Tracheal epithelial cell (primary cell): Measurements from ENCODE around the gene EIF3C. TPM values are rescaled to one million over a fixed set of nuclear protein-coding genes. Genes with fewer than 3 reads are reported as not detected.

Experiments used
- total RNA-seq: library from RNA; depleted of rRNA; stranded (reverse); fragments of >200 nt; gene quantifications from 2 replicates; pipeline ENCODE4 v1.2.1, GENCODE V29; 2014

Gene EIF3C, protein sequence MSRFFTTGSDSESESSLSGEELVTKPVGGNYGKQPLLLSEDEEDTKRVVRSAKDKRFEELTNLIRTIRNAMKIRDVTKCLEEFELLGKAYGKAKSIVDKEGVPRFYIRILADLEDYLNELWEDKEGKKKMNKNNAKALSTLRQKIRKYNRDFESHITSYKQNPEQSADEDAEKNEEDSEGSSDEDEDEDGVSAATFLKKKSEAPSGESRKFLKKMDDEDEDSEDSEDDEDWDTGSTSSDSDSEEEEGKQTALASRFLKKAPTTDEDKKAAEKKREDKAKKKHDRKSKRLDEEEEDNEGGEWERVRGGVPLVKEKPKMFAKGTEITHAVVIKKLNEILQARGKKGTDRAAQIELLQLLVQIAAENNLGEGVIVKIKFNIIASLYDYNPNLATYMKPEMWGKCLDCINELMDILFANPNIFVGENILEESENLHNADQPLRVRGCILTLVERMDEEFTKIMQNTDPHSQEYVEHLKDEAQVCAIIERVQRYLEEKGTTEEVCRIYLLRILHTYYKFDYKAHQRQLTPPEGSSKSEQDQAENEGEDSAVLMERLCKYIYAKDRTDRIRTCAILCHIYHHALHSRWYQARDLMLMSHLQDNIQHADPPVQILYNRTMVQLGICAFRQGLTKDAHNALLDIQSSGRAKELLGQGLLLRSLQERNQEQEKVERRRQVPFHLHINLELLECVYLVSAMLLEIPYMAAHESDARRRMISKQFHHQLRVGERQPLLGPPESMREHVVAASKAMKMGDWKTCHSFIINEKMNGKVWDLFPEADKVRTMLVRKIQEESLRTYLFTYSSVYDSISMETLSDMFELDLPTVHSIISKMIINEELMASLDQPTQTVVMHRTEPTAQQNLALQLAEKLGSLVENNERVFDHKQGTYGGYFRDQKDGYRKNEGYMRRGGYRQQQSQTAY
- 121 and 396 TPM in 2 replicates for total RNA-seq

DNA sequence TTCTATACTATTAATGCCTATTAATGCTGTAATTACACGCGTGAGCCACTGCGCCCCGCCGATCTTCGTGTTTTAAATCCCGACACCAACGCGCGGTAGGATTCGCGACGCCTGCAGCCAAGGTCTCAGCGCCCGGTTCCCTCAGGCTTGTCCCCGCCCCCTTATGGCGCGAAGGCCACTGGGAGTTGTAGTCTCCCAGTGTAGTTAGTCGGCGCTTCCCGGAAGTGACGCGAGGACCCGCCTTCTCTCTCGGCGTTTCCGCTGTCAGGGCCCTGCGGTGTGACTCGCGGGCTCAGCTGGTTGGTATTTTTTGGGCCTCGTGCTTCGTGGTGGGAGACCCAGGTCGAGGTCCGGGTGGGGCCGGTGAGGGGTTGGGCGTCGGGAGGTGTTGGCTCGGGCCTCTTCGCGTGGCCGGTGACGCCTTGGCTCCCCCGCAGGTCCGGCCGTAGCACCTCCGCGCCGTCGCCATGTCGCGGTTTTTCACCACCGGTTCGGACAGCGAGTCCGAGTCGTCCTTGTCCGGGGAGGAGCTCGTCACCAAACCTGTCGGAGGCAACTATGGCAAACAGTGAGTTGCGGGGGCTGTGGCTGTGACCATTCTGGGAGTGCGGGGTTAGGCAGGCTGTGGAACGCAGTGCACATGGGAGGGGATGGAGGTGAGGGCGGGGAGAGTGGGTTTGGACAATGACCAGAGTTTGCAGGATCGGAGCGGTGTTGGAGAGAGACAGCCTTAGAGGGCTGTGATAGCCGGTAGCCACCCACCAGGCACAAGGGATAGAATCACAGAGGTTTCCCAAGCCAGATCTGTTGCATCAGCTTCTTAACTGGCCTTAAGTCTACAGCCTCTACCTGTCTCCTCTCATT lies at the start of gene EIF3C:
Gene EIF3C, plus strand, starts transcription at position 245 of the 864 bp plus-strand sequence. Its CDS starts 223 bp downstream, at position 468.

GRCh38 chr16:28751487-28751886 lies 40.2 kb downstream of the EIF3C start, which contains the start of gene NPIPB9:
Gene NPIPB9, plus strand, starts transcription at chr16:28751787.

Other genes starting within 250 kb of the EIF3C start
- not detected in 2 replicates for gene NPIPB7, start 239.1 kb upstream of the EIF3C start, total RNA-seq
- 13.7 and 15.1 TPM in 2 replicates for gene CLN3, start 219.4 kb upstream of the EIF3C start, total RNA-seq
- gene APOBR, start 216.8 kb upstream of the EIF3C start, total RNA-seq: under 0.01 TPM in 1 of 2 replicates, not detected in the other
- not detected in 2 replicates for gene IL27, start 204.6 kb upstream of the EIF3C start, total RNA-seq
- gene NUPR1, start 172.5 kb upstream of the EIF3C start, total RNA-seq: 19.0 and 44.1 TPM in 2 replicates
- gene SGF29, start 157.5 kb upstream of the EIF3C start, total RNA-seq: 11.3 and 17.7 TPM in 2 replicates
- 0.24 TPM in 1 of 2 replicates, not detected in the other for gene SULT1A2, start 114.4 kb upstream of the EIF3C start, total RNA-seq
- 6.0 and 14.7 TPM in 2 replicates for gene SULT1A1, start 101.4 kb upstream of the EIF3C start, total RNA-seq
- gene NPIPB8, start 73.4 kb upstream of the EIF3C start, total RNA-seq: 0.43 TPM in 1 of 2 replicates, not detected in the other
- gene NPIPB9, start 40.3 kb downstream of the EIF3C start, total RNA-seq: 1.2 TPM in 1 of 2 replicates, not detected in the other
- gene ATXN2L, start 111.5 kb downstream of the EIF3C start, total RNA-seq: 35.7 and 41.6 TPM in 2 replicates
- gene TUFM, start 134.9 kb downstream of the EIF3C start, total RNA-seq: 135 and 157 TPM in 2 replicates
- gene SH2B1, start 152.4 kb downstream of the EIF3C start, total RNA-seq: 5.1 TPM in 2 replicates
- under 0.01 TPM in 1 of 2 replicates, not detected in the other for gene ATP2A1, start 167.0 kb downstream of the EIF3C start, total RNA-seq
- gene RABEP2, start 213.8 kb downstream of the EIF3C start, total RNA-seq: 18.3 and 24.3 TPM in 2 replicates
- not detected in 2 replicates for gene CD19, start 220.5 kb downstream of the EIF3C start, total RNA-seq
- gene NFATC2IP, start 239.5 kb downstream of the EIF3C start, total RNA-seq: 15.1 and 24.8 TPM in 2 replicates